ENCODE data around the gene SPAG9.

Gene SPAG9

GRCh38 chr17:51155416-51155815 lies 34.7 kb upstream of the SPAG9 start:
- H3F3A ChIP-seq (ENCODE audit: insufficient read depth, low read length), result peaks cover 7% of the 10 kb centered on the region; the same call in 1 of the 2 replicates
- H3K9me2 ChIP-seq (replicated peaks; ENCODE audit: insufficient read depth, low read length), result no peaks in the 10 kb centered on the region
- no peak overlapping the region for H3K4me2 ChIP-seq (ENCODE audit: low read depth, low read length)
- peaks cover 6% of the 10 kb centered on the region for H3K36me3 ChIP-seq (replicated peaks; ENCODE audit: insufficient read depth, low read length)
- H3K27ac ChIP-seq (ENCODE audit: low read length), result no peak overlapping the region
- H3K79me2 ChIP-seq (ENCODE audit: low read length), result peaks cover 65% of the 10 kb centered on the region
- no peak overlapping the region for H3K9ac ChIP-seq (ENCODE audit: low read length)
- H3K4me3 ChIP-seq (ENCODE audit: low read length), result no peak overlapping the region
- DNase-seq, result no peak
- H3K27me3 ChIP-seq (replicated peaks; ENCODE audit: insufficient read depth, low read length), result no peaks in the 10 kb centered on the region
- H3K4me1 ChIP-seq (ENCODE audit: low read length), result peaks cover 5% of the 10 kb centered on the region; the same call in 1 of the 2 replicates
- no peaks in the 10 kb centered on the region for H4K20me1 ChIP-seq (ENCODE audit: insufficient read depth, low read length)
- no peak overlapping the region for H2AFZ ChIP-seq (ENCODE audit: low read length)
- no peaks in the 10 kb centered on the region for H3K9me3 ChIP-seq (replicated peaks; ENCODE audit: insufficient read depth, low read length)
- no peak for TF ChIP-seq CTCF (IDR thresholded peaks at IDR 0.05; ENCODE audit: low read length)
- no peak for TF ChIP-seq EZH2 (optimal IDR thresholded peaks at IDR 0.05; ENCODE audit: low read depth, low read length)
- no peak for TF ChIP-seq EZH2phosphoT487 (IDR thresholded peaks at IDR 0.05; ENCODE audit: low read length)

DNA sequence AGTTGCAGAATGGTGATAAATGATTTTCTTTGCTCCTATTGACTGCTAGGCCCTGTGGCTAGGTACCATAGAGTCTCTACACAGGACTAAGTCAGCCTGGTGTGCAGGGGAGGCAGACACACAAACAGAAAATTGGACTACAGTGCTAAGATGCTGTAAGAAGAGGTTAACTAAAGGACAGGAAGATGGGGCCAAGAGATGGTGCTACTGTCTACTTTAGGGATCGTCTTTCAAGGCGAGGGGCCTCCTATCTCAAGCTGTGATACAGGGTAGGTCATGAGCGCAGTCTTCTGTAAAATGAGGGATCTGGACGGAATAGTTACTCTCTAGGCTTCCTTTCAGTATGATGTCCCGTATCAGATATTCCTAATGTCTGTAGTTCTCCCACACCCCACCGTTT lies 33.5 kb upstream of the SPAG9 start:
- Histone ChIP-seq H3K79me2 (ENCODE audit: low read length) (peaks cover 58% of the 10 kb centered on the region), H3K4me3 (ENCODE audit: low read length) (peak overlapping the region; percentile 89), H3K4me1 (ENCODE audit: low read length) (peaks cover 5% of the 10 kb centered on the region; the same call in 1 of the 2 replicates), H3K27ac (ENCODE audit: low read length) (peak overlapping the region; percentile 63; the same call in 1 of the 2 replicates), H4K20me1 (ENCODE audit: insufficient read depth, low read length) (no peaks in the 10 kb centered on the region), H3F3A (ENCODE audit: insufficient read depth, low read length) (peaks cover 7% of the 10 kb centered on the region; the same call in 1 of the 2 replicates), H2AFZ (ENCODE audit: low read length) (peak overlapping the region; percentile 71), H3K36me3 (replicated peaks; ENCODE audit: insufficient read depth, low read length) (peaks cover 6% of the 10 kb centered on the region), H3K27me3 (replicated peaks; ENCODE audit: insufficient read depth, low read length) (no peaks in the 10 kb centered on the region), H3K4me2 (ENCODE audit: low read depth, low read length) (peak overlapping the region; percentile 97), H3K9me2 (replicated peaks; ENCODE audit: insufficient read depth, low read length) (no peaks in the 10 kb centered on the region), H3K9ac (ENCODE audit: low read length) (peak overlapping the region; percentile 87), H3K9me3 (replicated peaks; ENCODE audit: insufficient read depth, low read length) (no peaks in the 10 kb centered on the region)
- TF ChIP-seq CTCF (IDR thresholded peaks at IDR 0.05; ENCODE audit: low read length), result no peak
- TF ChIP-seq EZH2phosphoT487 (IDR thresholded peaks at IDR 0.05; ENCODE audit: low read length), result no peak
- TF ChIP-seq EZH2 (optimal IDR thresholded peaks at IDR 0.05; ENCODE audit: low read depth, low read length), result no peak
- DNase-seq, result peak; percentile 14

DNA sequence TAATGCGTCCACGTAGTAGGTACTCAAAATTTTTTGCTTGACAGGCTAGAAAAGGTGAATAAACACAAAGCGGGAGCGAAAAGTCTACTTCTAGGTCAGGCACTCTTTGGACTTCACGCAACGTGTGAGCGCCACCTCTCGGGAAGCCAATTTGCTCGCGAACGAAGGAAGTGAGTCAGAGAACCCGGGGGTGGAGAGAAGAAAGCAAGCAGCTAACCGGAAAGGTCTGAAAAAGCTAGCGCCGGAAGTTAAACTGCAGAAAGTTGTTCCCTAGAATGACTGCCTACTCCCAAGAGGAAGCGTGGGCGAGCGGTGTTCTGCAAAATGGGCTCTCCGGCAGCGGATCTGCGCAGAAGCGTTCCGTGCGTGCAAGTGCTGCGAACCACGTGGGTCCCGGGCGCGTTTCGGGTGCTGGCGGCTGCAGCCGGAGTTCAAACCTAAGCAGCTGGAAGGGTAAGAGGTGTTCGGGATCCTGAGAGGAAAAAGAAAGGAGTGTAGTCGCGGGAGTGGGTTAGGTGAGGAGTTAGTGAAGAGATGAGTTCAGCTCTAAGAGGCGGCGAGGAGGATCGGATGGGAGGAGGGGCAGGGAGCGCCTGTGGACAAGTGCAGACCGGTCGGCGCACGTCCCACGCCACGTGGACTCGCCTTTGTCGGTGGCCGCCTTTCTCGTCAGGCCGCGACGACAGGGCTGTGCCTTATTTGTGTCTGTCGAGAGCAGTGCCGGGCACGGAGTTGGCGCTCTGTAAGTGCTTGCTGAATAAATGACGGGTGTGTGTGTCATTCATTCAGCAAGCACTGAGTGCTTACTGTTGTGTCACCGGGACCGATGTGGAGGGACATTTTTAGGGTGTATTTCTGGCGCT lies 32.8 kb upstream of the SPAG9 start, which contains the start of gene NME1:
Gene NME1 (plus strand): TSS at position 350 of the 863 bp plus-strand sequence. CDS start 2,096 bp downstream, outside the sequence.
- Histone ChIP-seq H3K27me3 (replicated peaks; ENCODE audit: insufficient read depth, low read length) (no peaks in the 10 kb centered on the region), H3K79me2 (ENCODE audit: low read length) (peaks cover 50% of the 10 kb centered on the region), H3K4me1 (ENCODE audit: low read length) (peaks cover 5% of the 10 kb centered on the region; the same call in 1 of the 2 replicates), H3K9me3 (replicated peaks; ENCODE audit: insufficient read depth, low read length) (no peaks in the 10 kb centered on the region), H3K27ac (ENCODE audit: low read length) (peak within 1 kb of the TSS; percentile 63; the same call in 1 of the 2 replicates), H3K36me3 (replicated peaks; ENCODE audit: insufficient read depth, low read length) (peaks cover 6% of the 10 kb centered on the region), H3K9ac (ENCODE audit: low read length) (peak within 1 kb of the TSS; percentile 87), H3F3A (ENCODE audit: insufficient read depth, low read length) (peaks cover 7% of the 10 kb centered on the region; the same call in 1 of the 2 replicates), H3K4me3 (ENCODE audit: low read length) (peak within 1 kb of the TSS; percentile 89), H4K20me1 (ENCODE audit: insufficient read depth, low read length) (no peaks in the 10 kb centered on the region), H3K4me2 (ENCODE audit: low read depth, low read length) (peak within 1 kb of the TSS; percentile 97), H2AFZ (ENCODE audit: low read length) (peak within 1 kb of the TSS; percentile 85), H3K9me2 (replicated peaks; ENCODE audit: insufficient read depth, low read length) (no peaks in the 10 kb centered on the region)
- peak; percentile 99 for DNase-seq
- TF ChIP-seq CTCF (IDR thresholded peaks at IDR 0.05; ENCODE audit: low read length) (peak; percentile 88), EZH2phosphoT487 (IDR thresholded peaks at IDR 0.05; ENCODE audit: low read length) (no peak)

Measured in MM.1S (cell line).